PC-9 (cell line): Measurements from ENCODE around the gene HDAC11.

Source experiments
- EZH2 ChIP-seq: fragments of 200-600 bp; sonication (generic); IDR thresholded peaks from 2 replicates; pipeline ENCODE4 v1.8.0; 2017; ENCODE audit warnings: antibody characterized with exemption, low read depth
- TF ChIP-seq, protein P1 (sequence below): fragments of 200-600 bp; sonication (generic); conservative IDR thresholded peaks from 2 replicates; pipeline ENCODE4 v1.6.1; 2017; ENCODE audit warnings: mixed run types, antibody characterized with exemption, mild to moderate bottlenecking, moderate library complexity

- TF ChIP-seq, protein P1, sequence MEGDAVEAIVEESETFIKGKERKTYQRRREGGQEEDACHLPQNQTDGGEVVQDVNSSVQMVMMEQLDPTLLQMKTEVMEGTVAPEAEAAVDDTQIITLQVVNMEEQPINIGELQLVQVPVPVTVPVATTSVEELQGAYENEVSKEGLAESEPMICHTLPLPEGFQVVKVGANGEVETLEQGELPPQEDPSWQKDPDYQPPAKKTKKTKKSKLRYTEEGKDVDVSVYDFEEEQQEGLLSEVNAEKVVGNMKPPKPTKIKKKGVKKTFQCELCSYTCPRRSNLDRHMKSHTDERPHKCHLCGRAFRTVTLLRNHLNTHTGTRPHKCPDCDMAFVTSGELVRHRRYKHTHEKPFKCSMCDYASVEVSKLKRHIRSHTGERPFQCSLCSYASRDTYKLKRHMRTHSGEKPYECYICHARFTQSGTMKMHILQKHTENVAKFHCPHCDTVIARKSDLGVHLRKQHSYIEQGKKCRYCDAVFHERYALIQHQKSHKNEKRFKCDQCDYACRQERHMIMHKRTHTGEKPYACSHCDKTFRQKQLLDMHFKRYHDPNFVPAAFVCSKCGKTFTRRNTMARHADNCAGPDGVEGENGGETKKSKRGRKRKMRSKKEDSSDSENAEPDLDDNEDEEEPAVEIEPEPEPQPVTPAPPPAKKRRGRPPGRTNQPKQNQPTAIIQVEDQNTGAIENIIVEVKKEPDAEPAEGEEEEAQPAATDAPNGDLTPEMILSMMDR = no peak
- no peak for TF ChIP-seq EZH2
Measured at GRCh38 chr3:13535526-13535875, 55.4 kb downstream of the HDAC11 start.
